RWPE1 (cell line): ENCODE results near the gene NPRL2.

Experiments
- CTCF ChIA-PET: fragments of 350-600 bp; sonication (Branson Sonifier 250); formaldehyde crosslinking; extraction: SDS; loops from one replicate; lab custom pipeline; 2021; lab: Yijun Ruan, JAX
- POLR2A ChIA-PET: fragments of 400-600 bp; formaldehyde crosslinking; extraction: SDS; loops from one replicate; lab custom pipeline; 2020; ENCODE audit warnings: antibody characterized with exemption; ENCODE audit not compliant: low non-redundant PET; lab: Yijun Ruan, JAX
- DNase-seq: peaks from one replicate; pipeline ENCODE4 v3.0.0; 2012; ENCODE audit warnings: low spot score
- H3K27ac ChIP-seq: fragments of 450-650 bp; 2 replicates; pipeline ENCODE4 v1.5.1; 2017
- CTCF ChIP-seq: fragments of 450-650 bp; conservative IDR thresholded peaks from 2 replicates; pipeline ENCODE4 v1.5.1; 2017; ENCODE audit warnings: low read depth, mild to moderate bottlenecking

The NPRL2 gene

GRCh38 chr3:50350527-50351322, at the start of gene NPRL2, which contains the start of gene CYB561D2:
TSS of gene NPRL2 (minus strand) at chr3:50350775. CDS start at chr3:50350652, 123 bp downstream.
TSS of gene CYB561D2 (plus strand) at chr3:50350862. CDS start at chr3:50351434, 572 bp downstream.
- ChIA-PET POLR2A (interaction anchor here (0.9 kb wide), 1 partner anchor 10 kb away, joined by 3 read pairs; the partner anchor contains the start of gene RASSF1), CTCF (interaction anchor here (0.6 to 0.9 kb wide), 3 partner anchors 26 to 200 kb away, joined by 3 read pairs; no protein-coding TSS in a partner anchor)
- DNase-seq, result peak; percentile 81
- no peak for TF ChIP-seq CTCF
- H3K27ac ChIP-seq, result peak within 1 kb of the TSS; percentile 95

- POLR2A ChIA-PET, result interaction anchor here (0.5 kb wide), 1 partner anchor 1274 kb away, joined by 3 read pairs; no protein-coding TSS in a partner anchor
- no peak for TF ChIP-seq CTCF
- no peak overlapping the region for H3K27ac ChIP-seq
- CTCF ChIA-PET, result interaction anchor here (0.6 kb wide), 1 partner anchor 15 kb away, joined by 3 read pairs; no protein-coding TSS in a partner anchor
- DNase-seq, result peak; percentile 83
Measured at GRCh38 chr3:50396502-50396901, 45.9 kb upstream of the NPRL2 start.

DNA sequence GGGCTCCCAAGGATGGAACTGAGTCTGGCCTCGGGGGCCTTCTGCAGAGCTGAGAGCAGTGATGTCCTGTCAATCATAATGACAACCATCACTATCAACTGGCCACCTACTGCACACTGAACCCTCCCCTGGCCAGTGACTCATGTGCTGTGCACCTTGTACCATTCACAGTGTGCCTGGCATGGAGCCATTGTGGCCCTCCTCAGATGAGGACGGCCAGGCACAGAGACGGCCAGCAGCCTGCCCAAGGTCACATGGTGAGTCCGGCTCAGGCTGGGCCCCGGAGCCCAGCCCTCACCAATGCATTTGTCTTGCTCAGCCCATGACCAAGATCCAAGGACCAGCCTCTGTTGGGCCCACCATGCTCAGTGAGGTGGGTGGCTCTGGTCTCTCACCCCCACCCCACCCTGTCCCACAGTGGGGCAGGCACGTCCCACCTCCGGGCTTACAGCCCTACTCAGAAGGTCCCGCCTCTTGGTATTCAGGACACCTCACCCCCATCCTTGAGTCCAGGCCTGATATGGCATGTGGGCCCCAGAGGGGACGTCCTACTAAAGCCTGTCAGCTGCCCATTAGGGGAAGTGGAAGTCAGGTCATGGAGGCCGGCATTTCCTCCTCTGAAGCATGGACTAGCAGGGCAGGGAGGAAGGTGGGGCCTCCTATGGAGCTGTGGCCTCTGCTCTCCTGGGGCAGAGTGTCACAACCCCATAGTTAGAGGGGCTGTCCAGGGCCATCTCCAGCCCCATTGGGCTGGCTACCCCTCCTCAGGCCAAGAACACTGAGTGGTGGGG, 44.7 kb upstream of the NPRL2 start:
- no peak overlapping the region for H3K27ac ChIP-seq
- DNase-seq, result no peak
- no peak for TF ChIP-seq CTCF
- CTCF ChIA-PET, result interaction anchor here (0.5 kb wide), 1 partner anchor 207 kb away, joined by 3 read pairs; no protein-coding TSS in a partner anchor
- POLR2A ChIA-PET, result no interaction called here

DNA sequence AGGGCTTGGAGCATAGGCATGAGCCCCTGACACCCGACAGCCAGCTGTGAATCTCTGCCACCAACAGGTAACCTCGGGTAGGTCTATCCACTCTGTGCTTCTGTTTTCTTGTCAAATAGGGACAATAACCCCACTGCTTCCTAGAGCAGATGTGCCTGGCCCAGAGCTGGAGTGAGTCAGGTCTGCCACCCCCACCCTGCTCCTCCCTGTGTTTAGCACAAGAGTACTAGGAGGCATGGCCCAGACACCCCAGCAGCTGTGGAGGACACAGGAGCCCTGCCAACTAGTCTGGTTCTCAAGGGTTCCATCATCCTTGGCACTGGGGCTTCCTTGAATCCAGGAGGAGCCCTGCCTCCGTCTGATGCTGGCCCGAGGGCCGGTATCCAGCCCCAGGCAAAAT, 42.5 kb upstream of the NPRL2 start:
- no peak for TF ChIP-seq CTCF
- DNase-seq, result no peak
- POLR2A ChIA-PET, result no interaction called here
- CTCF ChIA-PET, result no interaction called here
- H3K27ac ChIP-seq, result peak overlapping the region; percentile 80; the same call in 1 of the 2 replicates

- no peak for TF ChIP-seq CTCF
- H3K27ac ChIP-seq, result peak overlapping the region; percentile 80
- no peak for DNase-seq
- POLR2A ChIA-PET, result no interaction called here
- CTCF ChIA-PET, result interaction anchor here (0.6 to 0.7 kb wide), 2 partner anchors 30 to 1146 kb away, joined by 3 to 4 read pairs; no protein-coding TSS in a partner anchor
Measured at GRCh38 chr3:50392101-50392715, 41.6 kb upstream of the NPRL2 start.
